ENCODE data around the gene HAUS7. TPM values are rescaled to one million over a fixed set of nuclear protein-coding genes. Genes with fewer than 3 reads are reported as not detected.

HAUS7 gene
- total RNA-seq, 1 experiment from 2014 or later = 28.9 TPM

GRCh38 chrX:153513265-153513664 is 42.9 kb upstream of the HAUS7 start:
- intact Hi-C loops (cut with micrococcal nuclease) = no loop called here
- ChIA-PET CTCF (no interaction called here), POLR2A (no interaction called here), RAD21 (ENCODE audit: low non-redundant PET in 1 of 2, low total read pairs in 2 of 2, uncharacterized antibody in 2 of 2, unreplicated experiment in 2 of 2) (no interaction called here)
- H2AFZ ChIP-seq (ENCODE audit: low read depth, low read length, poor library complexity, severe bottlenecking) = no peak overlapping the region
- H3K27ac ChIP-seq (ENCODE audit: low read depth, low read length) = no peak overlapping the region
- H3K4me2 ChIP-seq (ENCODE audit: low read length) = no peak overlapping the region
- no peak overlapping the region for H3K4me3 ChIP-seq (replicated peaks in 1 of 2; ENCODE audit: low read depth in 1 of 2, low read length in 2 of 2)
- H3K9me2 ChIP-seq (ENCODE audit: insufficient read depth) = no peaks in the 10 kb centered on the region
- H4K20me1 ChIP-seq (ENCODE audit: insufficient read depth) = no peaks in the 10 kb centered on the region
- TF ChIP-seq EZH2phosphoT487 (IDR thresholded peaks at IDR 0.05; ENCODE audit: borderline replicate concordance) (no peak), EGR1 (IDR thresholded peaks at IDR 0.05; ENCODE audit: low read depth) (no peak), ZFX (IDR thresholded peaks at IDR 0.05) (no peak), ZBTB33 (IDR thresholded peaks at IDR 0.05; ENCODE audit: extremely low read depth, insufficient replicate concordance, low read length) (no peak), CEBPB (IDR thresholded peaks at IDR 0.05; ENCODE audit: low read depth) (no peak), JUND (IDR thresholded peaks at IDR 0.05) (no peak), POLR2AphosphoS5 (IDR thresholded peaks at IDR 0.05; ENCODE audit: low read depth, low read length) (no peak), ZNF274 (IDR thresholded peaks at IDR 0.05; ENCODE audit: low read depth, low read length) (no peak), SRF (IDR thresholded peaks at IDR 0.05; ENCODE audit: low read depth) (no peak), EZH2 (IDR thresholded peaks at IDR 0.05) (no peak), POLR2A (IDR thresholded peaks at IDR 0.05; ENCODE audit: borderline replicate concordance, extremely low read depth, insufficient read depth, insufficient read length) (no peak), SIN3A (IDR thresholded peaks at IDR 0.05; ENCODE audit: low read depth) (no peak), FOSL1 (IDR thresholded peaks at IDR 0.05; ENCODE audit: low read depth) (no peak), YY1 (IDR thresholded peaks at IDR 0.05; ENCODE audit: extremely low read depth, insufficient replicate concordance, low read depth, low read length) (no peak)
- TF ChIP-seq, protein P1, sequence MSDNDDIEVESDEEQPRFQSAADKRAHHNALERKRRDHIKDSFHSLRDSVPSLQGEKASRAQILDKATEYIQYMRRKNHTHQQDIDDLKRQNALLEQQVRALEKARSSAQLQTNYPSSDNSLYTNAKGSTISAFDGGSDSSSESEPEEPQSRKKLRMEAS (IDR thresholded peaks at IDR 0.05) = no peak
- TF ChIP-seq, protein P2, sequence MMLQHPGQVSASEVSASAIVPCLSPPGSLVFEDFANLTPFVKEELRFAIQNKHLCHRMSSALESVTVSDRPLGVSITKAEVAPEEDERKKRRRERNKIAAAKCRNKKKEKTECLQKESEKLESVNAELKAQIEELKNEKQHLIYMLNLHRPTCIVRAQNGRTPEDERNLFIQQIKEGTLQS (IDR thresholded peaks at IDR 0.05) = no peak
- TF ChIP-seq, protein P3, sequence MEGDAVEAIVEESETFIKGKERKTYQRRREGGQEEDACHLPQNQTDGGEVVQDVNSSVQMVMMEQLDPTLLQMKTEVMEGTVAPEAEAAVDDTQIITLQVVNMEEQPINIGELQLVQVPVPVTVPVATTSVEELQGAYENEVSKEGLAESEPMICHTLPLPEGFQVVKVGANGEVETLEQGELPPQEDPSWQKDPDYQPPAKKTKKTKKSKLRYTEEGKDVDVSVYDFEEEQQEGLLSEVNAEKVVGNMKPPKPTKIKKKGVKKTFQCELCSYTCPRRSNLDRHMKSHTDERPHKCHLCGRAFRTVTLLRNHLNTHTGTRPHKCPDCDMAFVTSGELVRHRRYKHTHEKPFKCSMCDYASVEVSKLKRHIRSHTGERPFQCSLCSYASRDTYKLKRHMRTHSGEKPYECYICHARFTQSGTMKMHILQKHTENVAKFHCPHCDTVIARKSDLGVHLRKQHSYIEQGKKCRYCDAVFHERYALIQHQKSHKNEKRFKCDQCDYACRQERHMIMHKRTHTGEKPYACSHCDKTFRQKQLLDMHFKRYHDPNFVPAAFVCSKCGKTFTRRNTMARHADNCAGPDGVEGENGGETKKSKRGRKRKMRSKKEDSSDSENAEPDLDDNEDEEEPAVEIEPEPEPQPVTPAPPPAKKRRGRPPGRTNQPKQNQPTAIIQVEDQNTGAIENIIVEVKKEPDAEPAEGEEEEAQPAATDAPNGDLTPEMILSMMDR (IDR thresholded peaks at IDR 0.05 in 2 of 3, conservative IDR thresholded peaks at IDR 0.05 in 1 of 3; ENCODE audit: borderline replicate concordance in 1 of 3, insufficient read depth in 1 of 3, low read depth in 2 of 3, low read length in 2 of 3) = no peak
- no peak overlapping the region for H3K9ac ChIP-seq (ENCODE audit: low read length)
- DNase-seq (ENCODE audit: low read depth, low spot score) (no peak), ATAC-seq (no peak)
- H3K79me2 ChIP-seq (ENCODE audit: insufficient read depth, low read length) = no peaks in the 10 kb centered on the region
- H3K4me1 ChIP-seq (ENCODE audit: control insufficient read depth in 1 of 2, insufficient read depth in 2 of 2, low read length in 2 of 2) = no peaks in the 10 kb centered on the region
- no peaks in the 10 kb centered on the region for H3K36me3 ChIP-seq (ENCODE audit: control insufficient read depth in 1 of 2, insufficient read depth in 2 of 2, low read length in 2 of 2)
- H3K27me3 ChIP-seq (ENCODE audit: insufficient read depth, low read length) = no peaks in the 10 kb centered on the region
- no TSS peak for BruUV-seq (replicated peaks)
- H3K9me3 ChIP-seq (ENCODE audit: control insufficient read depth in 1 of 2, insufficient read depth in 1 of 2, low read depth in 1 of 2, low read length in 2 of 2) = no peaks in the 10 kb centered on the region

All from HCT116 (cell line).